Mononuclear cell (primary cell): Measurements from ENCODE around the gene VEZF1. TPM values are rescaled to one million over a fixed set of nuclear protein-coding genes. Genes with fewer than 3 reads are reported as not detected.

Experiments
- H3K27me3 ChIP-seq: 2 replicates; pipeline ENCODE4 v1.6.0; 2011; ENCODE audit warnings: low read length, control low read depth; ENCODE audit not compliant: insufficient read depth
- H3K4me1 ChIP-seq: 2 replicates; pipeline ENCODE4 v1.5.1; 2011; ENCODE audit warnings: mild to moderate bottlenecking, low read length, control low read depth; ENCODE audit not compliant: insufficient read depth
- H3K4me3 ChIP-seq: 2 replicates; pipeline ENCODE4 v1.5.1; 2011; ENCODE audit warnings: mild to moderate bottlenecking, low read length, moderate library complexity
- H3K9me3 ChIP-seq: 2 replicates; pipeline ENCODE4 v1.5.1; 2011; ENCODE audit warnings: low read depth, mild to moderate bottlenecking, control low read depth, low read length
- total RNA-seq: library from RNA; depleted of rRNA; stranded (reverse); fragments of >200 nt; gene quantifications from one replicate; pipeline ENCODE4 v1.2.3, GENCODE V29; 2012

VEZF1 gene
- total RNA-seq, 1 donor, result 85.6 TPM

DNA sequence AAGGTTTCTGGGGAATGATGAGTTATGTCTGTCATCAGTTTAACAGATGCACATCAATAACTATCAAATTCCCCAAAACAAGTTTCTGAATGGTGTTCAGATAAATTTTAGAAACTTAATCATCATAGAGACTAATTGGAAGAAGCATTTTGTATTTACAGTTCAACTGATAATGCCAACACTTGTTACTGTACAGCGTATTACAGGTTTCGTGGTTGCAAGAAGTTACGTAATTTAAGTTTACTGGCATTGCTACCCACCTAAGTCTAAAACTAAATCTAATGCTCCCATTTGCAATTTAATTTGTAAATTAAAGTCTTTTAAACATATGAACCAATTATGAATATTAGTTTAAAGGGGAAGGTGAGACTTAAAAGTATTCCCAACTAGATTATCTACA lies 16.0 kb upstream of the VEZF1 start:
- peaks cover 35% of the 10 kb centered on the region for H3K4me1 ChIP-seq
- no peaks in the 10 kb centered on the region for H3K9me3 ChIP-seq
- no peak overlapping the region for H3K4me3 ChIP-seq
- H3K27me3 ChIP-seq, result no peaks in the 10 kb centered on the region

DNA sequence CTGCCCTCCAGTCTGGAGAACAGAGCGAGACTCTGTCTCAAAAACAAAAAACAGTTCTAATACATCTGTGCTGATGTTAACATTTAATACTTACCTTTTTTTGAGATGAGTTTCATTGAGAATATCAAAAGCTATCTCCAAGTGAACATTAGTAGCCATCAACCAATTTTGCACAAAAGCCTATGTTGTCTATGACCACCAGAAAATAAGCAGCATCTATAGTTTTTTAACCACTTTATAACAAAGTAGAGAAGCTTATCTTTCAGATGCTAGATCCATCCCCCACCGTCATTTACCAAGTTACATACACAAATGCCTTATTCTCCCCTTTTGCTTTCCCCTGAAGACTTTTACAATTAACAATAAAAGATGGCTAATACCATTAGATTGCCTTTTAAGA lies 14.9 kb upstream of the VEZF1 start:
- Histone ChIP-seq H3K9me3 (no peaks in the 10 kb centered on the region), H3K27me3 (no peaks in the 10 kb centered on the region), H3K4me1 (peaks cover 31% of the 10 kb centered on the region), H3K4me3 (no peak overlapping the region)

- Histone ChIP-seq H3K9me3 (no peaks in the 10 kb centered on the region), H3K4me1 (peaks cover 28% of the 10 kb centered on the region), H3K27me3 (no peaks in the 10 kb centered on the region), H3K4me3 (no peak overlapping the region)
Observed at GRCh38 chr17:58002154-58002948, 14.3 kb upstream of the VEZF1 start.

- Histone ChIP-seq H3K4me1 (peaks cover 28% of the 10 kb centered on the region), H3K9me3 (no peaks in the 10 kb centered on the region), H3K4me3 (no peak overlapping the region), H3K27me3 (no peaks in the 10 kb centered on the region)
Observed at GRCh38 chr17:58001461-58002124, 13.5 kb upstream of the VEZF1 start.

GRCh38 chr17:57999496-58000017 lies 11.5 kb upstream of the VEZF1 start:
- H3K27me3 ChIP-seq, result no peaks in the 10 kb centered on the region
- no peaks in the 10 kb centered on the region for H3K9me3 ChIP-seq
- no peak overlapping the region for H3K4me3 ChIP-seq
- peaks cover 19% of the 10 kb centered on the region for H3K4me1 ChIP-seq

DNA sequence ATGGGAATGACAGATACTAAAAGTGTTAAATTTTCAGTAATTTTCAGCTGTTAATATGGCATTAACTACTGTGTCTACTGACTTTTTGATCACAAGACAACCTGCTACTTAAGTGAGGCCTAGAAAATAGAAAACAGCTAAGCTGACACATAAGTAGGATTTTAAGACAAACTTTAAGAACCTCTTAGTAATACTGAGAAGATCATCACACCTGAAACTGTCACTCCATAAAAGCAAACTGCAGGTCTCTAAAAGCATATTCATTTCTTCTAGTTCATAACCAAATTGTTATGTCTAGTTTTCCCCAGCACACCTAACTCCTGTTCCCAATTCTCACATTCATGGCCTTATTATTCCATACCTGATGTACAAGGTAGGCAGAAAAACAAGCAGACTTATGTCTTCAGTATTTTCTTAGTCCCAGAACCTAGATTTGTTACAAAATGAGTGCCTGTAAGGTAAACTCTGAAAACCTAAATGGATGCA lies 11.0 kb upstream of the VEZF1 start:
- Histone ChIP-seq H3K4me1 (peaks cover 21% of the 10 kb centered on the region), H3K4me3 (no peak overlapping the region), H3K27me3 (no peaks in the 10 kb centered on the region), H3K9me3 (no peaks in the 10 kb centered on the region)

- Histone ChIP-seq H3K9me3 (no peaks in the 10 kb centered on the region), H3K4me1 (peaks cover 28% of the 10 kb centered on the region), H3K27me3 (no peaks in the 10 kb centered on the region), H3K4me3 (no peak overlapping the region)
Observed at GRCh38 chr17:57997085-57997809, 9.2 kb upstream of the VEZF1 start.

DNA sequence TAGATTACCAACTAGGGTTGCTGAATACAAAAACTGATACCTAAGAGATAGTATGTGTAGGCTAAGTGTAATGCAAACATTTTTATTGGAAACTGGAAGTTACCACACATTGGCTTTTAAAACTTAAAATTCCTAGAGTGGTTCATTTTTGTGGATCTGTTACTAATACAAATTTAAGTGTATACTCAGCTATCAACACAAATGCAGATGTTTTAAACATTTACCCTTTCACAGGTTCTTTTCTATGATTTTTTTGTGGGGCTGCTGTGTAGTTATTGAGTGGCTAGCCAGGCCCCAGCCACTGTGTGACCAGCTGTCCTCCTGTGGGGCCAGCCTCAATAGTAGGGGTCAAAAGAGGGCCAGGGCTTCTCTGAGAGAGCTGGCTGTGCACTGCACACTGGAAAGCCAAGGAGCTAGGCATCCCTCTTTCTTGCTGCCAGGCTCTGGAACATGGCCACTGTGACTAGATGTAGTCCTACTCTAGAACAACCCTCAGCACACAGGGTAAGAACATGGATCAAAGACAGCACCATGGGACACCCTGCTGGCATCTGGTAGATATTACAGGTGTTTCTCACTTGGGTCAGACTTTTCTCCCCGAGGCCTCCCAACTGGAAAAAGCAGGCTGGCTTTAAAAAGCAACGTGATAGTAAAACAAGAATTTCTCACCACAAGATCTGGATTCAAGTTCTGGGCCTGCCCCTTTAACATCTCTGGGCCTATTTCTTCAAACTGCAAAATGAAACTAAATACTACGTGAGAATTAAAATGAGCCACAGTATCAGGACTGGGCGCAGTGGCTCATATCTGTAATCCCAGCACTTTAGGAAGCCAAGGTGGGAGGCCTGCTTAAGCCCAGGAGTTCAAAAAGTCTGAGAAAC lies 7.3 kb upstream of the VEZF1 start:
- Histone ChIP-seq H3K27me3 (no peaks in the 10 kb centered on the region), H3K4me1 (peaks cover 28% of the 10 kb centered on the region), H3K4me3 (no peak overlapping the region), H3K9me3 (no peaks in the 10 kb centered on the region)

DNA sequence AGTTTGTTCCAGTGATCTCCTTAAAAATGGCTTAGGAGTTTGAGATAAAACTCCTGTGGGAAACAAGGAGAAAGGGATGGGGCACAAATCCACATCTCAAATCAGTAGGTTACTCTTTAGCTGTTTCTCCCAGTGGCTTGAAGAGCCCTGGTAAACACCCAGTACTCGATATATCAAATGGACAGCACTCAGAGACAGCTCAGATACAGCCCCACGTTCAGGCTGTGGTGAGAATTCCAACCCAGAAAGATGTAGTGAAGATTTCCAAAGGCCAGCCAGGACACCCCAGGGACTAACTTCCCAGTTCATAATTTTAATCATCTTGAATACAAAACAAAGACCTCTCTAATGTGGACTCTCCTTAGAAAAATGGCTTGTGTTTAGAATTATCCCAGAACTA lies 6.4 kb upstream of the VEZF1 start:
- peaks cover 28% of the 10 kb centered on the region for H3K4me1 ChIP-seq
- H3K4me3 ChIP-seq, result no peak overlapping the region
- H3K9me3 ChIP-seq, result no peaks in the 10 kb centered on the region
- no peaks in the 10 kb centered on the region for H3K27me3 ChIP-seq

- Histone ChIP-seq H3K4me1 (peaks cover 34% of the 10 kb centered on the region), H3K4me3 (no peak overlapping the region), H3K9me3 (no peaks in the 10 kb centered on the region), H3K27me3 (no peaks in the 10 kb centered on the region)
Observed at GRCh38 chr17:57993471-57994365, 5.7 kb upstream of the VEZF1 start.

DNA sequence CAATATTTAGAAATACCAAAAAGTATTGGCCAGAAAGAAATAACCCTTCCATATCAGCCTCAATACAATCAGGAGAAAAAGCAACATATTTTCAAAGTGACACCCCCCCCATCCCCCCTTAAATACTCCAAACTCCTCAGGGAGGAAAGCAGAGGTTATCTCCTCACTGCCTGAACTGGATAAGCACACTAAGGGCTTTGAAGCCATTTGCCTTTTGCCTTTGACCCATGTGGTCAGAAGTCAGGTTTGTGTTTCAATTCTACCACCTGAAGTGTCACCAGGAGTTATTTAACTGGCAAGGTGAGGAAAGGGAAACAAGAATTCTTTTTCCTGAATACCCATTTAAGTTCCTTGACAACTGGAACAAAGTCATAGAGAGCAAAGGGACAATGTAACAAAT lies 3.5 kb upstream of the VEZF1 start:
- Histone ChIP-seq H3K4me3 (no peak overlapping the region), H3K9me3 (no peaks in the 10 kb centered on the region), H3K4me1 (peaks cover 43% of the 10 kb centered on the region), H3K27me3 (no peaks in the 10 kb centered on the region)

DNA sequence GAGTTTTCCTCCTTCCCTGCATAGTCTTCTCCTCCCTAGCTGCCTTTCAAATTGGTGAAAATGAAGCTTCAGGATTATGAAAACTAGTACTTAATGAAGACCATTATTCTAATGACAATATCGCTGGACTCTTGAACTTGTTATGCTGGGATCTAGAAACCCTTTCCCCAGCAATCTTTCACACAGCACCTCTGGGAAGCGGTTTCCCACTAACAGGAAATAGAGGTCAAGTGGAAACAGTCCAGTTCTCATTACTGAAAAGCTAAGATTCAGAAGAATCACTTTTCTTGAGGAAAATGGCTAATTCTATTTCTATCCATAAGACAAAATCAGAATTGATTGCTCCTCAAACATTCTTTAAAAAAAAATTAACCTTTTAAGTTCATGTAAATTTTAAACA lies 2.0 kb upstream of the VEZF1 start:
- no peaks in the 10 kb centered on the region for H3K27me3 ChIP-seq
- no peak overlapping the region for H3K4me3 ChIP-seq
- peaks cover 51% of the 10 kb centered on the region for H3K4me1 ChIP-seq
- H3K9me3 ChIP-seq, result no peaks in the 10 kb centered on the region

DNA sequence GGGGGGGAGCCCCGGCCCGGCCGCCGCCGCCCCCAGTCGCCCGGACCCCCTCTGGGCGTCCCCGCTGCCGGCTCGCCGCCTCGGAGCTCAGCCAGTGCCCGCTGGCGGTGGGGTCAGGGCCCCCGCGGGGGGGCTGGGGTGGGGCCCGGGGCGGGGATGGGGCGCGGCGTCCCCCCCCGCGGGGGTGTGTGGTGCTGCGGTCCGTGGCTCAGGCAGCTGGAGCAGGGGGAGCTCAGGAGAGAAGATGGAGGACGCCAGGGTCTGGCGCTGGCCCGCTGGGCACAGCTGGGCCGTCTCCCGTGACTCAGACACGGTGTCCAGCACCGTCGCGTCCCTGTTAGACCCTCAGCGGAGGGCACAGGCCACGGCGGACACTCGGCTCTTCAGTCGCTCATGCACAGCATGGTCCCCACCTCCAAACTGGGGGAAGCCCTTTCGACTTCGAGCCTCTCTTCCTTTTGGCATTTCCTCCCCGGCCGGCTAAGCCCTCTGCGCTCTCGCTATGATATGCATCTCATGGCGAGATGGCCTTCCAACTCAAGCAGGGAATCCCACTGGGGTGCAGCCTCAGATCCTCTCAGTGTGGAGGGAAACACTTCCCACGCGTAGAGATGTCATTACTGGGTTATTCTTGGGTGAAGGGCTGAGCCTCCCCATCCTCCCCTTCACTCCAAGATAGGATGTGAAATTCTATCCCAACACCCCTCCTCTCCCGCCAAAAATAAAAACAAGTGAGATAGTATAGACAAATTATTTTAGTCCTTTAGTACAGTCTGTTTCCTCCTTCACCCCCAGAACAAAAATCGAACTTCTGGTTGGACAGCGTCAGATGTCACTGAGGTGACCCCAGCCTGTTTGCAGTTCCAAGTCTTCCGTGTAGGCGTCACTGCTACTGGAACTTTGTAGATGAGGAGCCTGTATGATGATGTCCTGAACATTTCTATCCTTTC lies 522 bp upstream of the VEZF1 start:
- H3K4me3 ChIP-seq, result peak overlapping the region; percentile 69
- no peaks in the 10 kb centered on the region for H3K9me3 ChIP-seq
- no peaks in the 10 kb centered on the region for H3K27me3 ChIP-seq
- peaks cover 54% of the 10 kb centered on the region for H3K4me1 ChIP-seq
